Esophagus muscularis mucosa (tissue), 4 donors: ENCODE measurements around the gene DIPK2B. TPM values are rescaled to one million over a fixed set of nuclear protein-coding genes. Genes with fewer than 3 reads are reported as not detected.

ENCODE experiments used
- DNase-seq: peaks from one replicate; pipeline ENCODE4 v3.0.0-alpha.2; 2017; ENCODE audit errors: extremely low spot score
- H3K27ac ChIP-seq, 4 donors: fragments of 200-600 bp; sonication (generic); replicated peaks in 1 of 4; 1 replicate in 3 of 4; 2 replicates in 1 of 4; pipeline ENCODE4 v1.5.1; 2016 to 2019; ENCODE audit warnings: mild to moderate bottlenecking in 1 of 4
- H3K27me3 ChIP-seq, 4 donors: fragments of 200-600 bp; sonication (generic); one replicate each; pipeline versions ENCODE4 v1.5.1 to v1.6.0; 2016 to 2019
- H3K36me3 ChIP-seq, 4 donors: fragments of 200-600 bp; sonication (generic); one replicate each; pipeline ENCODE4 v1.5.1; 2016 to 2019
- H3K4me1 ChIP-seq, 4 donors: fragments of 200-600 bp; sonication (generic); one replicate each; pipeline ENCODE4 v1.5.1; 2016 to 2019
- H3K4me3 ChIP-seq, 4 donors: fragments of 200-600 bp; sonication (generic); 1 replicate in 2 of 4; 2 replicates in 2 of 4; pipeline ENCODE4 v1.5.1; 2016 to 2019; ENCODE audit warnings: mild to moderate bottlenecking in 4 of 4, moderate library complexity in 1 of 4
- H3K9me3 ChIP-seq, 4 donors: fragments of 200-600 bp; sonication (generic); 1 replicate in 3 of 4; 2 replicates in 1 of 4; pipeline ENCODE4 v1.5.1; 2016 to 2019
- CTCF ChIP-seq, 3 experiments: fragments of 200-600 bp in 2 of 3; fragments of 450-650 bp in 1 of 3; sonication (generic) in 2 of 3; IDR thresholded peaks; one replicate each; pipeline ENCODE4 v1.5.1; 2017 to 2019; ENCODE audit warnings: antibody characterized with exemption in 3 of 3, mild to moderate bottlenecking in 2 of 3, moderate library complexity in 1 of 3
- EP300 ChIP-seq: sonication (generic); formaldehyde crosslinking; IDR thresholded peaks from one replicate; pipeline ENCODE4 v1.6.1; 2017; ENCODE audit warnings: antibody characterized with exemption
- POLR2A ChIP-seq: fragments of 450-650 bp; IDR thresholded peaks from one replicate; pipeline ENCODE4 v1.6.1; 2017; ENCODE audit warnings: antibody characterized with exemption, moderate library complexity, mild to moderate bottlenecking, low read depth
- POLR2AphosphoS5 ChIP-seq, 2 donors: sonication (generic); formaldehyde crosslinking; IDR thresholded peaks; one replicate each; pipeline ENCODE4 v1.6.1; 2017; ENCODE audit warnings: antibody characterized with exemption in 2 of 2
- WGBS: methylation state at CpG from one replicate; pipeline ENCODE4 v1.1.5; 2018; 5-methylcytosine and 5-hydroxymethylcytosine counted together
- intact Hi-C: fragments of 100-400 bp; cut with DNase I; formaldehyde crosslinking; loops from one replicate; pipeline ENCODE4 v1.15.1; 2023
- total RNA-seq, 4 donors: library from RNA; depleted of rRNA; stranded (reverse); fragments of >200 nt; gene quantifications; one replicate each; pipeline versions ENCODE4 v1.1.0 to v1.2.1, GENCODE V29; 2016

The DIPK2B gene
- total RNA-seq, 4 donors from 2014 or later, result 12.5 to 31.8 (median 21.6) TPM

GRCh38 chrX:45187731-45188130, 12.9 kb downstream of the DIPK2B start:
- Histone ChIP-seq H3K27ac (peak overlapping the region in 2 of 4 donors; percentile 28 to 57), H3K4me3 (peak overlapping the region; percentile 46 to 60 (median 52)), H3K36me3 (peaks cover 0 to 5% (median 0%) of the 10 kb centered on the region in 4 donors), H3K9me3 (no peaks in the 10 kb centered on the region), H3K27me3 (peaks cover 0 to 6% (median 0%) of the 10 kb centered on the region in 4 donors), H3K4me1 (peaks cover 5 to 13% (median 9%) of the 10 kb centered on the region in 4 donors)
- intact Hi-C loops, result loop anchor here (5.0 kb wide), 1 partner anchor 1230 kb away; no protein-coding TSS in a partner anchor
- no peak for DNase-seq
- 39% methylated on average over 6 of the region's 6 CpGs for WGBS
- TF ChIP-seq POLR2A (no peak), POLR2AphosphoS5 (IDR thresholded peaks at IDR 0.05) (no peak), EP300 (no peak), CTCF (IDR thresholded peaks at IDR 0.05) (no peak)

- Histone ChIP-seq H3K4me1 (peaks cover 5 to 13% (median 9%) of the 10 kb centered on the region in 4 donors), H3K4me3 (peak overlapping the region; percentile 46 to 60 (median 52)), H3K27me3 (peaks cover 0 to 6% (median 0%) of the 10 kb centered on the region in 4 donors), H3K36me3 (peaks cover 0 to 5% (median 0%) of the 10 kb centered on the region in 4 donors), H3K9me3 (no peaks in the 10 kb centered on the region), H3K27ac (no peak overlapping the region)
- no peak for DNase-seq
- intact Hi-C loops, result loop anchor here (5.0 kb wide), 1 partner anchor 1229 kb away; no protein-coding TSS in a partner anchor
- TF ChIP-seq POLR2AphosphoS5 (IDR thresholded peaks at IDR 0.05) (no peak), EP300 (no peak), CTCF (IDR thresholded peaks at IDR 0.05) (no peak), POLR2A (no peak)
- WGBS, result 38% methylated on average over 4 of the region's 4 CpGs
Observed at GRCh38 chrX:45186643-45187026, 14.0 kb downstream of the DIPK2B start.

DNA sequence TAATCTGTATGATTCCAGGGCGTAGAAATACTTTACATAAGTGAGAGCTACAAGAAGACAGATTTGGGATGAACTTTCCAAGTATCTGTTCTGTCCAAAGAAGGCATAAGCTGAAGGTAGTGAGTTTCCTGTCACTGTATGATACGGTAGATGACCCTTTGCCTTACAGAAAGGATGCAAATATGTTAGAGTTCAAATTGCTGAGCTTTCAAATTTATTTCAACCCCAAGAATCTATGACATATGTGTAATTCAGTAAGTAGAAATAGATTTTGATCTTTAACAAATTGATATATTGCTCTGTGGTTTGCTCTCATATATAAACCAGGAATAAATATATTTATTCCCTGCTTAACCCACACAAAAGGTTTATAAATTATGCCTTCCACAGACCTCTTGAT, 16.5 kb downstream of the DIPK2B start:
- Histone ChIP-seq H3K4me1 (peaks cover 5 to 13% (median 6%) of the 10 kb centered on the region in 4 donors), H3K36me3 (no peaks in the 10 kb centered on the region), H3K27me3 (peaks cover 0 to 1% (median 0%) of the 10 kb centered on the region in 4 donors), H3K27ac (no peak overlapping the region), H3K9me3 (peaks cover 0 to 2% (median 0%) of the 10 kb centered on the region in 4 donors), H3K4me3 (no peak overlapping the region)
- intact Hi-C loops, result no loop called here
- DNase-seq, result no peak
- no peak for TF ChIP-seq CTCF (IDR thresholded peaks at IDR 0.05)
- TF ChIP-seq POLR2AphosphoS5 (IDR thresholded peaks at IDR 0.05), result no peak
- no peak for TF ChIP-seq EP300
- no peak for TF ChIP-seq POLR2A
- 69% methylated on average over 2 of the region's 2 CpGs for WGBS

DNA sequence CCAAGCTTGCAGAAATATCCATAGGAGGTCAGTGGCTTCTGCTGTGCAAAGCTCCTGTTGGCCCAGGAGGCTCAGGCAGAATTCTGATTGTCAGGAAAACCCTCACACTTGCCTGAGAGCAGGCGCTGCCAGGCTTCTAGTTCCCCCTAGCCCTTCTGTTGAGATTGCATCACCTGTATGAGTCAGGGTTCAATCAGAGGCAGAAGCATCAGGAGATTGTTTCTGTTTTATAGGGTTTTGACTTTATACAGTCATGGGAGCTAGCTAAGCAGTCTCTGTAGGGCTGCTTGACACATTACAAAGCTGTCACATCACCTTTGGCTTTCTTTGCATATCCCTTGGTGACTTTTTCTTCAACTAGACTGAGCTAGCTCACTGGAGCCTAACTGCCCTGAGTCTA, 27.8 kb downstream of the DIPK2B start:
- no peaks in the 10 kb centered on the region for H3K4me1 ChIP-seq

More for the DNA sequence above, 27.8 kb downstream of the DIPK2B start:
- H3K27ac ChIP-seq, result no peak overlapping the region
- intact Hi-C loops, result no loop called here
- 88% methylated on average over 1 of the region's 1 CpG for WGBS
- TF ChIP-seq CTCF (IDR thresholded peaks at IDR 0.05) (no peak), POLR2A (no peak), POLR2AphosphoS5 (IDR thresholded peaks at IDR 0.05) (no peak), EP300 (no peak)
- H3K4me3 ChIP-seq, result no peak overlapping the region
- no peaks in the 10 kb centered on the region for H3K27me3 ChIP-seq
- H3K36me3 ChIP-seq, result peaks cover 0 to 6% (median 0%) of the 10 kb centered on the region in 4 donors
- H3K9me3 ChIP-seq, result no peaks in the 10 kb centered on the region
- DNase-seq, result no peak
